ENCODE measurements around the gene SFRP5.

Gene SFRP5

GRCh38 chr10:97765201-97765600, 6.6 kb downstream of the SFRP5 start:
- DNase-seq (ENCODE audit: low read depth in 2 of 2), result no peak

GRCh38 chr10:97764519-97764931, 7.3 kb downstream of the SFRP5 start:
- DNase-seq (ENCODE audit: low read depth in 2 of 2), result no peak

- DNase-seq (ENCODE audit: low read depth in 2 of 2), result no peak
Measured at GRCh38 chr10:97763947-97764346, 7.9 kb downstream of the SFRP5 start.

DNA sequence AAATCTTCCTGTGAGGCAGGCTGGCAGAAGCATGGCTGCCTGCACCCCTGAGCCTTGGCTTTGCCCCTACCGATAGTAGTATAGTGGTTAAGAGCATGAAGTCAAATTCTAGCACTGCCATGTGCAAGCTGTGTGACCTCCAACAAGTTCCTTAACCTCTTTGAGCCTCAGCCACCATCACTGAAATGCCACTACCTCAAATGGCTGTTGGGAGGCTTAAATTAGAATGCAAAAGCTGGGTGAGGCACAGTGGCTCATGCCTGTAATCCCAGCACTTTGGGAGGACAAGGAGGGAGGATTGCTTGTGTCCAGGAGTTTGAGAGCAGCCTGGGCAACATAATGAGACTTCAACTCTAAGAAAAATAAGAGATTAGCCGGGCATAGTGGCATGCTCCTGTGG, 8.4 kb downstream of the SFRP5 start:
- DNase-seq (ENCODE audit: low read depth in 2 of 2), result no peak

GRCh38 chr10:97762816-97763215, 9.0 kb downstream of the SFRP5 start:
- no peak for DNase-seq (ENCODE audit: low read depth in 2 of 2)

GRCh38 chr10:97762056-97762455, 9.7 kb downstream of the SFRP5 start:
- no peak for DNase-seq (ENCODE audit: low read depth in 2 of 2)

- no peak for DNase-seq (ENCODE audit: low read depth in 2 of 2)
Measured at GRCh38 chr10:97761331-97761865, 10.4 kb downstream of the SFRP5 start.

GRCh38 chr10:97760461-97761257, 11.1 kb downstream of the SFRP5 start:
- DNase-seq (ENCODE audit: low read depth in 2 of 2), result no peak

DNA sequence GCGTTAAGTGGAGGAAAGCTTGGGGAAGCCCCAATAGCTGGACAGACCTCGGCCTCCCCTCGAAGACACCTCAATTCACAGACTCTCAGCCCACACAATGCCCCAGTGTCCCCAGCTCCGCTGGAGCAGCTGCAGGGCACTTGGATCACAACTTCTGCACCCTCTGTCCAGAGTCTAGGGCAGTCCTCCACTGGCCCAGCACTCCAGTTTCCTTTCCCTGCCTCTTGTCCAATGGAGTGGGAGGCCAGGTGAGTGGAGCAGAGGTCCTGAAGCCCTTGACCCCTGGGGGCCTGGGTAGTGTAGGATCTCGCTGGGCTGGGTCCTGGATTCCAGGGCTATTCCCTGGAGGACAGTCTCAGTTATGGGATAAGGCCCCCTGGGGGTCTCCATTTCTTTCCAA, 11.9 kb downstream of the SFRP5 start:
- no peak for DNase-seq (ENCODE audit: low read depth in 2 of 2)

DNA sequence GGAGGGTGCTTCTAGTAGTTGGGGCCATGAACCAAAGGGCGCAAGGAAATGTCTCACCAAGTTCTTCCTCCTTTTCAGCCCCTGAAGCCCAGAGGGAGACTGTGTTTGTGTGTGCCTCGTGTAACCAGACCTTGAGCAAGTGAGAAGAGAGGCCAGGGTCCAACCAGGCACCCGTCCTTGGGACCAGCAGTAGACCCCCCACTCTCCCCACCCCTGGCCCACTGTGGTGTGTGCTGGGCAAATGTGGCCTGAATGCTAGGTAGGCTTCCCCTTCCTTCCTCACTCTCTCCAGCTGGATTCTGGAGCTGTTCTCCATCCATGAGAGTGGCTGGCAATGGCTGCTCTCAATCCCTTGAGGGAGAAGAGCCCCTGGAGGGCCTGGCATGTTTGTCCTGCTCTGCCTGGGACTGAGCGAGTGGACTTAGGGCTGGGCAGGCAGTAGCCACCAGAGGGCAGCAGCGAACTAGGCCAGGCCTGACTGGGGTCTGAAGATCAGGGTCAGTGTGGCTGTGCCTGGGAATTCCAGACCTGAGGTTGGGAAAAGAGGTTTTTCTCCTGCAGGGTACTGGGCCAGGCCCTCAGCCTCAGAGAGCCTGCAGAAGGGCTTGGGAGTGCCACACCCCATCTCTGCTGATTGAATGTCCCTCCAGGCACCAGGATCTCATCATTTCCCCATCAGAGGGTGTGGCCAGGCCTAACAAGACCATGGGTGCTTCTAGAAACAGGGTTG, 12.5 kb downstream of the SFRP5 start:
- DNase-seq (ENCODE audit: low read depth in 2 of 2), result peak; percentile 24 to 35

GRCh38 chr10:97757471-97757870, 14.3 kb downstream of the SFRP5 start:
- no peak for DNase-seq (ENCODE audit: low read depth in 2 of 2)

DNA sequence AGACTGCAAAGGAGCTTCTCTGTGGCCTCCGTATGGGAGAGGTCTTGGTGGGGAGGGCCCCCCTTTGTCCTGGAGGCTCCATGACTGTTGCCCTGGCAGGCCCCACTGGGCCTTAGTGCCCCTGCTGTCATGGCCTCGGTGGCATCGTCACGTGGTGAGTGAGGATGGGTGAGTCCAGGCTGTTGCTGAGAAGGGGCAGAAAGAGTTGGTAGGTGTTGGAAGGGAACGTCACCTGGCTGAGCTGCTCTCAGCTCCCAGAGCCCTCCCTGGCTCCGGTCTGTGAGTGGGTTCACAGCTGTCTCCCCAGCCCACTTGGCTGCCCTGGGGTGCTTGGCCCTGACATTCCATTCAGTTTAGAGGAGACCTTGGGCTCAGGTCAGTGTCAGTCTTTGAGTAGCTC, 16.1 kb downstream of the SFRP5 start:
- no peak for DNase-seq (ENCODE audit: low read depth in 2 of 2)

DNA sequence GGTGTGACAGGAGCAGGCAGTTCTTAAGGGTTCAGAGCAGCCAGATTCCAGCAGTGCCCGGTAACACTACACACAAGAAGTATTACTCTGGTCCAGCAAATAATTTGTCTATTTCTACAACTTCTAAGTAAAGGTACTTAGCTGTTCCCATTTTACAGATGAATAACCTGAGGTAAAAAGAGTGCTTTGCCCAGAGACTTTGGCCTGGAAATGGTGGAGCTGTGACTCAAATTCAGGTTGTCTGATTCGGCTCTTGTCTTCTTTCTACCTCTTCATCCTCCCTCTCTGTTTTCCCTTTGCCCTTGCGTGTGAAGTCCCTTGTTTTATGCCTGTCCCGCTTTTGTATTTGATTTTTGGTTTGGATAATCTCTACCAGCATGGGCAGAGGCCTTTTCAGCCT, 17.1 kb downstream of the SFRP5 start:
- no peak for DNase-seq (ENCODE audit: low read depth in 2 of 2)

GRCh38 chr10:97752956-97753355, 18.8 kb downstream of the SFRP5 start:
- DNase-seq (ENCODE audit: low read depth in 2 of 2), result no peak

DNA sequence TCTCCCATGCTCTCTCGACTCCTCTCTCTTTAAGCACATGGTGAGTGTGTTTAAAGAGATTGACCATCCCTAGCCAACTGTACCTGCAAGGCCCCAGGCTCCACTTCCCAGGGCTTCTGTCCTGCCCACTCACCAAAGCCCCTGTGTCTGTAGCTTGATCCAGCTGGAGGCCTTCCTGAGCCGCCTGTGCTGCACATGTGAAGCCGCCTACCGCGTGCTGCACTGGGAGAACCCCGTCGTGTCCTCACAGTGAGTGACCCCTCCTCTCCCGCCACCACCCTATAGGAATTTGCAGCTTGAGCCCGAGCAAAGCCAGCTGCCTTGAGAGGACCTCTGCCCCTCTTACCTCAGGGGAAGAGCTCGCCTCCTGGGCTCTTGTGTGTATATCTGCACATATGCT, 23.7 kb downstream of the SFRP5 start:
- no peak for DNase-seq (ENCODE audit: low read depth in 2 of 2)

DNA sequence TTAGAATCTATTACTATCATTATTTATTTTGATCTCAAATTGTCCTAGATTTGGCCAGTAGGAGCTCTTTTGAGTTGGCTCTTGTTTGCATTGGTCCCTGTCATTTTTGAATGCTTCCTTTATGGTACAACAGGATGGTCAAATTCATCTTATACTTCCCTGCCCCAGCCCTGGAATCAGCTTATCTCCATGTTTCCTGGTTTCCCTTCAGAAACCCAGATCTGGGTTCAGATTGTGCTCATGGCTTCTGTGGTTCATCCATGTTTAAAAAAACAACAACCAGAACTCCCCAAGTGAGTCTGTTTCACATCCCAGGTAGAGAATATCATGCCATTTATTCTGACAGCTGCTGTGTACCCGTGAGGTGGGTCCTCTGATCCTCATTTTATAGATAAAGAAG, 24.2 kb downstream of the SFRP5 start:
- no peak for DNase-seq (ENCODE audit: low read depth in 2 of 2)

DNA sequence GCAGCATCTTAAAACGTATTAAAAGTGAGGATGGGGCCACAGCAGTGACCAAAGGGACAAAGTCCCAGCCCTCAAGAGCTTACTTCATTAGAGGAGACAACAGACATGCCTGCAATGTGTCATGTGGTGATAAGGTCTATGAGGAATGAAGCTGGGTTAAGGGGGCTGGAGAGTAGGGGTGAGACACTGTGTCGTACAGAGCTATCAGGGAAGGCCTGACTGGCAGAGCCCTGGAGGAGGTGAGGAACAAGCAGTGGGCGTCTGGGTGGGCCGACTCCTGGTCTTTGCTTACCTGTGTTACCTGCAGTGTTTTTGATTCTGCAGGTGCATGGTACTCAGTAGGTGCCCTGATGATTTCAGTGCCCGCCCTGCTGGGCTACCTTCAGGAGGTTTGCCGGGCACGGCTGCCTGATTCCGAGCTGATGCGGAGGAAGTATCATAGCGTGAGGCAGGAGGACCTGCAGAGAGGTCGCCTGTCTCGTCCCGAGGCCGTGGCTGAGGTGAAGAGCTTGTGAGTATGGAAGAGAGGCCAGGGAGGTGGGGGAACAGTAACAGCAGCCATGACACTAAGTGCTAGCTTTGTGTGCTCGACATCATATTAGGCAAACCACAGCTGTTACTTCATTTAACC, 27.3 kb downstream of the SFRP5 start:
- DNase-seq (ENCODE audit: low read depth in 2 of 2), result no peak

DNA sequence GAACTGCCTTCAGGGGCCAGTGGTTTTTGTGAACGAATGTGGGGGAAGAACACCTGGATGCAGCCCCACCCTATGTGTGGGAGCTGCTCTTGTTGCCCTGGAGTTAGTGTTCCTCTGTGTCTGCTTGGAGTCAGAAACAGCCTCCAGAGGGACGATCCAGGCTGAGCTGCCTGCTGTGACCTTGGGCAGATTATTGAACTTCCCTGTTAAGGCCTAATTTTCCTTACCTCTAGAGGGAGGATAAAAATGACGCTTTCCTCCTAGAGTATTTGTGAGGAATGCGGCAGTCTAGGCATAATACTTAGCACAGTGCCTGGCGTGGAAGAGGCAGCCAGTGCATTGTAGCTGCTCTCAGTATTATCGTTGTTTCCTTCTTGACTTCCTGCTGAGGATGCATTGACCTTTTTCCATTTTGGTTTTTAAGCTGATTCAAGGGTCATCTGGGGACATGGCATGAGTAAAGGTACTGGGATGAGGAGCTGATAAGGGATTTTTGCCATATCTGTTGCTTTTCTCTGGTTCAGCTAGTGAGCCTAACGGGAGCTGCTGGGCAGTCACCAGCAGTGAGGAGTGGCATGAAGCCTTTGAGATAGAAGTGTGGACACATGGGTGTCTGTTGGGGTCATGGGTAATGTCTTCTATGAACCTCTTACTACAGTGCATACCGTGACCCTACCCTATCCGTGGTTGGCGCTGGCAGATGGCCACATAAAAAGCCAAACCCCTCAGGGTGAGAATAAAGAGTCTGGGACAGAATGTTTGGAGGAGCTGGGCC, 28.4 kb downstream of the SFRP5 start:
- DNase-seq (ENCODE audit: low read depth in 2 of 2), result no peak

DNA sequence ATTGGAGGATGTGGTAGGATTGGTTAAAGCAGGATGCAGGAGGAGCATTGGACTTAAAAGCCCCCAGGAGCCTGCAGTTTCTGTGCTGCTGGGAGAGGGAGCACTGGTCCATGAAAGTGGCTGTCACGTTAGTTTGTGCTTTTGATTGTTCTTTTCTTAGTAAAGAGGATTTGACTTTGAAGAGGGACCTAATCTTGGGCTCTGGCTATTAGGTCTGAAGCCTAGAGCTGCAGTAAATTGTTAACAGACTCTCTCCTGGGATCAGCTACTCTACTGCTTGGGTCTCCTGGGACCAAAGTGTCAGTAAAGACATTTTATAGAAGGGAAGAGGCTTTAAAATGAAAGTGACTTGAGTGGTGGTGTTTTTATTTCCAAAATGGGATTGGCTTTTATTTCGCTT, 31.2 kb downstream of the SFRP5 start:
- no peak for DNase-seq (ENCODE audit: low read depth in 2 of 2)

- no peak for DNase-seq (ENCODE audit: low read depth in 2 of 2)
Measured at GRCh38 chr10:97738616-97739015, 33.2 kb downstream of the SFRP5 start.

DNA sequence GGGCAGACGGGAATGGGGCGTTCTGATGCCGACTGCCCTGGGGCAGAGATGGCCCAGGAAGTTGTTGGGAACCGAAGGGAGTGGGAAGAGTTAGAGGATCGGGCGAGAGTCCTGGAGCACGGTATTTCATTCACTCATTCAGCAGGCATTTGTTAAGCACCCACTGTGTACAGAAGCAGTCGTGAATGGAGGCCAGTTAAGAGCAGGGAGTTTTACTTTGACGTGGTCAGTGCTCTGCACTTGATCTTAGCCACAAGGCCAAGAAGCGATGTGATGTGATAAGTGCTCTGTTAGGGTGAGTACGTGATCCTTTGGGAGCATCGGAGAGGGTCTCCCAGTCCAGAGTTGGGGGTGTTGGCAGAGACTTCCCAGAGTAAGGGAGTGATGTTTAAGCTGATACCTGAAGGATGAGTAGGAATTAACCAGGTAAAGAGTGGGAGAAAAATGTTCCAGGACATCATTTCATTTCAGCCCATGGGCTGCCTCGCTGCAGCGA, 34.0 kb downstream of the SFRP5 start:
- no peak for DNase-seq (ENCODE audit: low read depth in 2 of 2)
